Left hindlimb (tissue), 1 donor: ENCODE data around the gene COX17.
A peak's percentile ranks its signal among the peaks of the same experiment; 100 is the strongest.

ENCODE experiments used
- DNase-seq: peaks from one replicate; pipeline ENCODE4 v3.0.0-alpha.2; 2018

COX17 gene

DNA sequence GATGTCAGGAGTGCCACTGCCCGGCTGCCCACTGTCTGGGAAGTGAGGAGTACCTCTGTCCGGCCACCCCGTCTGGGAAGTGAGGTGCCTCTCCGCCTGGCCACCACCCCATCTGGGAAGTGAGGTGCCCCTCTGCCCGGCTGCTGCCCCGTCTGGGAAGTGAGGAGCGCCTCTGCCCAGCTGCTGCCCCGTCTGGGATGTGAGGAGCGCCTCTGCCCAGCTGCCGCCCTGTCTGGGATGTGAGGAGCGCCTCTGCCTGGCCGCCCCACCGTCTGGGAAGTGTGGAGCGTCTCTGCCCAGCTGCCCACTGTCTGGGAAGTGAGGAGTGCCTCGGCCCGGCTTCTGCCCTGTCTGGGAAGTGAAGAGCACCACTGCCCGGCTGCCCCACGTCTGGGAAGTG, 3.3 kb downstream of the COX17 start:
- DNase-seq, result no peak

GRCh38 chr3:119672776-119673175, 4.4 kb downstream of the COX17 start:
- no peak for DNase-seq

GRCh38 chr3:119669906-119670570, 7.2 kb downstream of the COX17 start:
- no peak for DNase-seq

GRCh38 chr3:119665954-119666559, 11.1 kb downstream of the COX17 start:
- DNase-seq, result no peak

DNA sequence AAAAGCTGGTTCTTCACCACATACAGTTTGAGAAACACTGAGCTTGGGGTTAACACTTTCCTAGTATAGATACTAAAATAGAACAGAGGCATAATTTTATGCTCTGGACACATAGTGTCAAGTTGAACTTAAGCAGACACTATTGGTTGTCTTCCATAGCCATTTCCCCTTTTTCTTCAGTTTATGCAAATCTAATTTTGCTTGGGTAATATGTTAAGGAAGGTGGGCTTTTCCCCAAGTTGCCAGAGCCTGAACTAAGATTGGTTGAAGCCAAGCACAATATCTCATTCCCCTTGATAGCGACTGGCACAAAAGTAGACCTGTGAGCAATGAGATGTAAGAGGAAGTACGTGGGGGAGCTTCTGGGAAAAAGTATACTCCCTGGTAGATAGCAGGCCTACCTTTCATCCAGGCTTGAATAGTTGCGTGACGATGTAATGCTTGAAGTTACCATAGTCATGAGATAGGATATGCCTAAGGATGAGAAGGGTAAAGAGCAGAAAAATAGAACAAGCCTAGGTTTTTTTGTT, 12.3 kb downstream of the COX17 start:
- no peak for DNase-seq

- DNase-seq, result no peak
Measured at GRCh38 chr3:119664370-119664769, 12.8 kb downstream of the COX17 start.

DNA sequence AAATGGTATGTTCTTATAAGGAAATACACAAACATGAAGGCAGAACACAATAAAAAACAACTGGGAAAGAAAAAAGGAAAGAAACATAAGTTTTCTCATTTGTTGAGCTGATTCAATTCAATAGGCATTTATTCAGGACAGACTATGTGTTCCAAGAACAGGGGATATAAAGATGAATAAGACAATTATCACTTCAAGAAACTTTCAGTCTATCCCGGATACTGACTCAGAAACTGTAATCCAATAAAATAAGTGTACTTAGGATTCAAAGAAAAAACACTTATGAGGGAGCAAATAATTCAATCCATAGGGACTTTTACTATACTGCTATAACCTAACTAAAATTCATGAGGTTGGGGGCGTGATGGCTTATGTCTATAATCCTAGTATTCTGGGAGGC, 13.3 kb downstream of the COX17 start:
- no peak for DNase-seq

- DNase-seq, result peak; percentile 42
Measured at GRCh38 chr3:119662604-119663373, 14.4 kb downstream of the COX17 start.

DNA sequence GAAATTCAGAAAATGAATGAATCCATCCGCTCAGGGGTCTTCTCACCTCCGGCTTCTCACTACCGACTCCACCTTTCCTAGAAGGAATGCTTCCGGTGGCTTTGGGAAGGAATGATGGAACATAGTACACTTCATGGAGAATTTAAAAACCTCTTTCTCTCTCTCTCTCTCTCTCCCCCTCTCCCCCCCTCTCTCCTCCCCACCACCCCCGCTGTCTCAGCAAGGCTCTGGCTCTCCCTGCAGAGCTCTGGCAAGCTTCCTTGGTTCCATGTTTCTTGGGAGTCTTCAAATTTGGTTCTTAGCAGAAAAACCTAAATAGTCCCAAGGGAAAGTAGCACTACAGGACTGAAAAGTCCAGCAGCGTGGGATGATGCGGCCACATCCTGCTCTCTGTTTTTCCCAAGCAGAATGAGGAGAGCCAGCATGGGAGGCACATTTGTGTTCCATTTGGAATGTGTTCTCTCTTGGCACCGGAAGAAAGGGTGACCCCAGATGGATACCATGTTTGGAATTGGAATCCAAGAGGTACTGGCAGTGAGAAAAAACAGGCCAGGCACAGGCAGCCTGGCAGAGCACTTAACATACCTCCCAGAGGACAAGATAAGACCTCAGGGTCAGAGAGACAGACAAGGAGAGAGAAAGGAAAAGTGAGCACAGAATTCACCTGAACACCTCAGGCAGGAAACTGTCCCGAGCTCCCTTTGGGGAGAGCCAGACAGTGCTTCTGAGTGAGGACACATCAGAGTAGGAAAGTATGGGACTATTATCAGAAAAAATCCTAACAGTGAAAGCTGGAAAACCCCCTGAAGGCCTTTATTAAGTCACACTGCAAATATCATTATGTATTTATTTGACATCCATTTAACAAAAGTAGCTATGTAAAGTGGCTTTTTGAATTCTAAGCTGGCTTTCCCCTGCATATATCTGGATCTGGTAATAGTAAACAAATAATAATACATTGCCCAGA, 16.4 kb downstream of the COX17 start, which contains the start of gene POPDC2:
Gene POPDC2 (minus strand): TSS at position 116 of the 967 bp plus-strand sequence. CDS start 166 bp downstream, outside the sequence.
- DNase-seq, result no peak

GRCh38 chr3:119659606-119660291, 17.5 kb downstream of the COX17 start:
- DNase-seq, result no peak

DNA sequence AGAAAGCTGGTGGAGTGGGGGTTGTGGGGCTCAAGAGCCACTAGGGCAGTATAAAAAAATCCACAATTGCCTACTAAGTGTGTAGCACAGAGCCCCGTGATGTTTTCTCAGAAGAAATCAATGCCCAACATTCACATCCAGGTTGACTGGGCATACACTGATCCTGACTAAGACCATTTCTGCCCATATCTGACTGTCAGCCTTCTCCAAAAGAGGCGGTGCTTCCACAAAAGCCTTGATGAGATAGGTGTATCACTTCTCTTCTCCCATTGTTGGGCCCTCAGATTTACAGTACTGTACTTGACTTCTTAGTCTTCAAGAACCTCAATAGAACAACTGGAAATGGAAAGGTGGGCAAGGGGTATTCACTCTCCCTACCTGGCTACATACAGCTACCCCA, 18.2 kb downstream of the COX17 start:
- DNase-seq, result no peak

GRCh38 chr3:119657887-119658702, 19.1 kb downstream of the COX17 start:
- no peak for DNase-seq

GRCh38 chr3:119653876-119654275, 23.3 kb downstream of the COX17 start:
- no peak for DNase-seq

DNA sequence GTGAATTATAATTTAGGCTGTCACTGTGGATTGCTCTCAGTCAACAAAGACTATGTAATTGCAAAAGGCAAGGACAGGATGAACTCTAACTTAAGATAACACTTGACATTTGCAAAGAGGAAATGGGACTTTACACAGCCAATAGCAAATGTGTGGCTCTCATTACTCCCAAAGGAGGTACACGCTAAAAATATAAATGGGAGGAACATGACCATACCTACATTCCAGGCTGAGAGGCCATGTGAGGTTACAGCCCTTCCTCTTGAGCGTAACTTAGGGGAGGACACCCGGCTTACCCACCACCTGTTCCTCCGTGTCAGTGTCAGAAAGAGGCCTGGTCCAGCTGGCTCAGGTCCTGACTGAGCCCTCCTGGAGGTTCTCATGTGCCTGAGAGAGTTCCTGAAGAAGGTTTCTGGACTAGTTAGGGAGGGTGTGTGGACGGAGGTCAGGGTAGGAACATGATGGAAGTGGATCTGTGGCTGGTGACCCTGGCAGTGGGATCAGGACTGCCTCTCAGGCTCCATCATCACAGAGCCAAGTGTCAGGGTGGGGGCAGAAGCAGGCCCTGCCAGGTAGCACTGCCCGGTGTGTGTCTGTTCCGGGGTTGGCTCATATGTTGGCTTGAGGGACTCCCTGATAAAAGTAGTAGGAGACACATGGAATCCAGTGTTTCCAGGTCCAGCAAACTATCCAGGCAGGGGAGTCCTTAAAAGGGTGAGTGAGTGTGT, 24.7 kb downstream of the COX17 start:
- peak; percentile 45 for DNase-seq

DNA sequence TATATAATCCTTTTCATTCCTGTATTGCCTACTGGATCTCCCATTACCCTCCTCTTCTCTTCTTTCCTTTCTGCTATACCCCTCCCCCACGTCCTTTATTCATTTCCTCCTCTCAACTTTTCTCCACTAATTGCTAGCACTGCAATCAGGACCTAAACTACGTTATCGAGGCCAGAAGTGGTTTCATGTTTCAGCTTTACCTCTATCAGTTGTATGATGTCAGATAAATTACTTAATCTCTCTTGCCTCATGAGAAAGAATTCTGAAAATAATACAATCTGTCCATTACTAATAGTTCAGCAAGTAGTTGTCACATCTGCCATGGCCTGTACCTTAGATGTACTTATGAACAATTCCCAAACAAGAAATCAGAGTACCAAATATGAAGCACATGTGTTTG, 27.4 kb downstream of the COX17 start:
- no peak for DNase-seq

DNA sequence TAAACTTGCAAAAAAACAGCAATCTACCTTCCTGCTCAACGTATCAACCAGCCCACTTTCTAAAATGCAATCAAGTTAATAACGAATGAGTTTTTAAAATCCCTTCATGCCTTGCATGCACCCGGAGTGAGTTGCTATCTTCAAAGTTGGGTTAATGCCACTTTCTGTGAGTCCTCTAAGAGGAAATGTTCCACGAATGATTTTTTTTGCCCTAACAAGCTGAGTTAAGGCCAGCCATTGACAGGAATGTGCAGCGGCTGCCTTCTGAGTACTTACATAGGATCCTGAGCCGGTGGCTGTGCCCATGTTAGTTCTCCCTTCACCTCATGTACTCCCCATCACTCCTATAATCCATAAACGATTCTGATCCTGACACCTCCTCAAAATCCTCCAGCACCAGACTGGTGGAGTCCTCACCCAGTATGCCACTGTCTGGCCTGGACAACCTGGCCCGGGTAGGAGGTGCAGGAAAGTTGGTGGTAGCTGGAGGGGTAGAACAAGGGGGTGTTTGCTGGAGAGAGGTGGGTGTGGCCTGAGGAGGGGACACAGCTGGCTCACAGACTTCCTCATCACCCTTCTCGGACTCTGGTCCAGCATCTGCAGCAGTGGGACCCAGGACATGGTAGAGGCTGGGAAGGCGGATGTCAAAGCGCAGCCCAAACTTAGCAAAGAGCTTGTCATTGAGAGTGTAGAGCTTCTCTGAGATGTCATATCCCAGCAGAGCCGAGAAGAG, 29.2 kb downstream of the COX17 start:
- no peak for DNase-seq

GRCh38 chr3:119647171-119647570, 30.0 kb downstream of the COX17 start:
- no peak for DNase-seq

- no peak for DNase-seq
Measured at GRCh38 chr3:119645813-119646212, 31.4 kb downstream of the COX17 start.

DNA sequence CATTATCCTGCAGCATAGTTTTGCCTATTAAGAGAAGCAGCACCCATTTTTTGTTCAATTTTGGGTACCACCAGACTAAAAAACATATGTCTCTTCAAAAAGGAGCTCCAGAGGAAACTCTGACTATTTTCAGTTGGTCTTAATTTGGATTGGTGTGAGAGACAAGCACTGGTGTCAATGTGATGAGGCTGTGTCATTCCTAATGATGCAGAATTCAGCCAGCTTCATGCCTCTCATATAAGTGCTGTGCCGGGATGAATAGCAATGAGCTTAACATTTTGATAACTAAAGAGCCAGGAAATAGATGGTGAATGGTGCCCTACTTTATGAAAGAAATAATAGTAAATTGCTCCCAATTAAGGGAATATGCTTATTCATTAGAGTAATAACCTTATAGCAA, 32.7 kb downstream of the COX17 start:
- no peak for DNase-seq

- no peak for DNase-seq
Measured at GRCh38 chr3:119643528-119643927, 33.7 kb downstream of the COX17 start.
